ENCODE data around the gene ATP8A2.
"Not testable (repeated sequence)": the region's sequence is repeated elsewhere in the genome, so short reads cannot be mapped to it uniquely, and the experiment has no call there.

ATP8A2 gene

DNA sequence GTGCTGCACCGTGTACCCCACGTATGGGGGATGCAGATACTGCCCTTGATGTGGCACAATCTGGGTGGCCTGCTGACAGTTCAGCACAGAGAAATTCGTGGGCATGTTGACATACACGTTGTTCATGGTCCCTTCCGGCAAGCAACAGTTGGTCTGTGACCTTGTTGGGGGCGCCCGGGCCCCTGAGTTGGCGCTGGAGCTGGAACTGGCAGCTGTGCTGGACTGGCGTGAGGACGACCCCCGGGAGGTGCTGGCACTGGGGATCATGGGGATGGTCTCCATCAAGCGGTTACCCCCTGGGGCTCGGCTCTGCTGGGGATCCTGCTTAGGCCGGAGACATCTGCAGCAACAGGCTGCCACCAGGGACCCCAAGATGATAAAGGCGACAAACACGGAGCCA is 674.9 kb downstream of the ATP8A2 start:
- DNase-seq (ENCODE audit: low spot score), result no peak

DNA sequence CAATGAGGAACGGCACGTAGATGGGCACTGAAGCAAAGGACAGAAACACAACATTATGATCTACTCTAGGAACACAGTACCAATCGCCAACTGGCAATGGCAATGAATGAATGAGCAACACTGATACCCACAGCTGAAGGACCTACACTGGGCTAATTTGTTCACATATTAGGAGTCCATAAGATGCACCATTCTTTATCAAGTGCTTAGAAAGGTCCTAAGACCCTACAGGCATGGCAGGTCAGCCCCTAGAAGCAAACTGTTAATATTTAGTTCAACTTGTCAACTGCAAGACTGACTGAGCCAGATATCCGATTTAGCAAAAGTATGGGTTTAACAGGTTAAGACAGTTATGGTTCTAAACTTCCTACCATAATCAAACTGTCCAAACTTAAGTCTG is 675.3 kb downstream of the ATP8A2 start:
- DNase-seq (ENCODE audit: low spot score), result no peak

DNA sequence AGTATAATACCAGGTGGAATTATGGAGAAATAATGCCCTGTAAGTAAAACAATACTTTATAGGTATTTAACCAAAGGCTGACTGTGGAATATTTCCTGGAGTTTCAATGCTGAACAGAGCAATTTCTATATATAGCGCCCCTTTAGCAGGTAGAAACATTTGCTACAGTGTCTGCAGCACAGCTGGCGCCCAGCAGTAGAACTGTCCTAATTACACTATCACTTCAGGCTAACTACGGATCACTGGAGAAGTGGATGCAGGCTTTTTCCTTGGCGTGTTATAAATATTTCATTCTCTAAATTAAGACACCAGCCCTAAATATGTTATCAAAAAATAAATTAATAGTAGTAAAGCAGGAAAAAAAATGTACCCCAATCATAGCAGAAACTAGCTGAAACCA is 677.0 kb downstream of the ATP8A2 start:
- DNase-seq (ENCODE audit: low spot score), result no peak

- DNase-seq (ENCODE audit: low spot score), result peak; percentile 78
Measured at GRCh38 chr13:26050568-26051230, 678.9 kb downstream of the ATP8A2 start.

DNA sequence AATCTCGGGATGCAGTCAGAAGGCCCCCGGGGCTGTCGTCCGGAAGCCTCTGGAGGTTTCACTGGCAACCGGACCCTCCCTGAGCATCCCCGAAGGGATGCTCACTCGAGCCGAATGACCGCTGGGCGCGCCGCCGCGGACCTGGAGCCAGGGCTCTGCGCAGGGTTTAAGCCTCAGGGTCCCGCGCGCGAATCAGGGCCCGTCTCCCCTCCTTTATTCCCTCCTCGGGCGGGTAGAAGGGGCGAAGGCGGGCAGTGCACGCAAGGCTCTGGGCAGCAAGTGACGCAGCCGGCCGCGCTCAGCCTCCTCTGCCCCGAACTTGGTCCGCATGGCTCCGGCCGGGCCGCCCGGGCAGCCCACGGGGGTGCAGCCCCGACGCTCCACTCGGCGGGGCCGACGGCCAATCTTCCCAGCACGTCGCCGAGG is 679.5 kb downstream of the ATP8A2 start:
- peak; percentile 70 for DNase-seq (ENCODE audit: low spot score)

GRCh38 chr13:26051657-26052311 is 680.0 kb downstream of the ATP8A2 start, which contains the start of gene SHISA2:
Gene SHISA2 (minus strand): TSS chr13:26052016. CDS start chr13:26050975, 1,041 bp downstream.
- peak; percentile 86 for DNase-seq (ENCODE audit: low spot score)

GRCh38 chr13:26052337-26052736 is 680.6 kb downstream of the ATP8A2 start:
- DNase-seq (ENCODE audit: low spot score), result peak; percentile 52

DNA sequence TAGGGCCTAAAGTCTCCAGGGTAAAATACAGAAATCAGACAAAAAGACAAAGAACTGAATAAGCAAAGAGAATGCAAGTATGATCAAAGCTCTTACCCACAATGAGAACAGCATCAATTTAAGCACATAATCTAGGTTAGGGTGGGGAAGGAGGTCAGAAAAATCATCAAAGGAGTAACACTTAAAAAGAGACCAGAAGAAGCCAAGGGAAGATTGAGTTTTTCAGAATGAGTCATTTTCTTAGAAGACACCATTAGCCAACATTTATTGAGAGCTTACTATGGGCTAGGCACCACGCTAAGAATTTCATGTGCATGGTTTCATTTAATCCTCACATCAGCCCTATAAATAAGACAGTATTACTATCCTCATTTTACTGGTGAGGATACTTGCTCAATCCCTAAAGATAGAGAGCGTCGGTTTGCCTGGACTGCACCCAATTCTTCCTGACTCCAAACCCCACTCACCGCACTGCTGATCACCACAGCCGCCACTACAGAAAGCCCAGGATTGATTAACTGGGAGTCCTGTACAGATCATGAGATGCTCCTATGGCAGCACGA is 681.7 kb downstream of the ATP8A2 start:
- DNase-seq (ENCODE audit: low spot score), result no peak

- no peak for DNase-seq (ENCODE audit: low spot score)
Measured at GRCh38 chr13:26054896-26055295, 683.1 kb downstream of the ATP8A2 start.

- DNase-seq (ENCODE audit: low spot score), result no peak
Measured at GRCh38 chr13:26058704-26059103, 686.9 kb downstream of the ATP8A2 start.

DNA sequence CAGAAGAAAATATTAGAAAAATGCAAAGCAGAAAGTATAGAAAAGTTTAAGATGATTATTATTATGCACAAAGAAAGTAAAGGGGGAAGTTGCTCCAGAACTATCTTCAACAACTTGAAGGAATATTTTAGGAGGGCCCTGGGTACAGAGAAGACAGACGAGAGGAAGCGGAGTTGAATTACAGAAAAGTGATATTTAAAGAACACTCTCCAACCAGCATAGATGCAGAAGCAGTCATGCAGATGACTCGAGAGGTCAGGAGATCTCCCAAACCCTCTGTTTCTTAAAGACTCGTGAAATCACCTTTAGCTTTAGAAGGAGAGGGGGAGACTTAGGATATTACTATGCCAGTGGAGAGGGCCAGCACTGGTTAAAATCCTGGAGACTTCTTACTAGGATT is 688.6 kb downstream of the ATP8A2 start:
- DNase-seq (ENCODE audit: low spot score), result no peak

- DNase-seq (ENCODE audit: low spot score), result no peak
Measured at GRCh38 chr13:26061256-26061655, 689.5 kb downstream of the ATP8A2 start.

DNA sequence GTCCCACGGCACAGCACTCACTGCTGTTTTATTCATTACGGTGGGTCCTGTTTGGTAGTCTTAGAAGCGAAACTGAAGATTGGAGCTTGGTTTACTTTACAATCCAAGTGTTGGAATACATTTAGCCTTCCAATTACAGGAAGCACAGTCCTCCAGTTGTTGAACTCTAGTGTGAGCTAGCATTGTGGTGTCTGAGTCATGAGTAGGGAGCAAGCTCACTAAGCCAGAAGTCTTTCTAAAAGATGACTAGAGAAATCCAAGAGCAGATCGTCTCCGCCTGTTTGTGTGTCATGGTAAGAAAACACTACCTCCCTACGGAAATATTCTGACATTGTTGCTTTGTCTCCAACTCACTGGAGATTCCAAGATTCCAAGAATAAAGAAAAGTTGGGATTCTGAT is 690.2 kb downstream of the ATP8A2 start:
- DNase-seq (ENCODE audit: low spot score), result no peak

GRCh38 chr13:26062853-26063444 is 691.2 kb downstream of the ATP8A2 start:
- DNase-seq (ENCODE audit: low spot score), result no peak

GRCh38 chr13:26066492-26066891 is 694.7 kb downstream of the ATP8A2 start:
- DNase-seq (ENCODE audit: low spot score), result not testable (repeated sequence)

GRCh38 chr13:26067601-26068000 is 695.8 kb downstream of the ATP8A2 start:
- no peak for DNase-seq (ENCODE audit: low spot score)

DNA sequence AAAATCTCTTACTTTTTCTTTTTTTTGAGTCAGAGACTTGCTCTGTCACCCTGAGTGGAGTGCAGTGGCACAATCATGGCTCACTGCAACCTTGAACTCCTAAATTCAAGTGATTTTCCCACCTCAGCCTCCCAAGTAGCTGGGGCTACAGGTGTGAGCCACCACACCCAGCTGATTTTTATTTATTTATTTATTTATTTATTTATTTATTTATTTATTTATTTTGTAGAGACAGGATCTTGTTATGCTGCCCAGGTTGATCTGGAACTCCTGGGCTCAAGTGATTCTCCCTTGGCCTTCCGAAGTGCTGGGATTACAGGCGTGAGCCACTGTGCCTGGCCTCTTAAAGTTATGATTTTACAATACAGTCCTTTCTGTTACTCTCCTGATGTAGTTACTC is 696.6 kb downstream of the ATP8A2 start:
- DNase-seq (ENCODE audit: low spot score), result not testable (repeated sequence)

DNA sequence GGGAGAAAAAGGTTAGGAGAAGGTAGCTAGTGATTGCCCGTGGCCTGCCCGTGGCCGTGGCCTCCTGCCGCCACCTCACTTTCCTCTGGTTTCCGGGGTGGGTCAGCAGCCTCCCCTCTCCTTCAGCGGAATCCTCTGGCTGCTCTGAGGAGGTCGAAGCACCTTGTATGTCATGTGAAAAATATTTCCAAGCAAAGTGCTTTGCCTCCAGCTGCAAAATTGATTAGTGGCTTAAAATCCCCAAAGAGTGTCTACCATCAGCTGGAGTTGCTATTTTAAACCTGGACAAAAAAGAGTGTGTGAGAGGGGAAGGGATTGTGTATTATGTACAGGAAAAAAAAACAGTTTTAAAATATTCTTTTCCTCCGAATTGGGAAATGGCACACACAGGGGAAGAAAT is 697.9 kb downstream of the ATP8A2 start:
- DNase-seq (ENCODE audit: low spot score), result not testable (repeated sequence)

DNA sequence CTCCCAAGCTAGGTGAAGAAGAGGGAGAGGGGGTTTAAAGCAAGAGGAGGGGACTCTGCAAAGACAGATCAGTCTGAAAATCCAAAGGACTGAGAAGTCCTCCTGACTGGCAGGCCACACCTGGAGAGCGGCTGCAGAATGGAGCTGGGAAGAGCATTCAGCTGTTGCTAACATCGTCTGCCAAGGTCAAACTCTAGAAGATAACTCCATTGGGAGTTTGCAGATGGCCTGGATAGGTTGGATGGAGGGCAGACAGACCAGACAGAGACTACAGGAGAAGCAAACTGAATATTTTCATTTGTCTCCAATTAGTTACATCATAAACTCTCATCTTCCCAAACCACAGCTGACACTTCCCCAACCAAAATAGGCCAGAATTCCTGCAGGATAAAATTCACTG is 699.9 kb downstream of the ATP8A2 start:
- no peak for DNase-seq (ENCODE audit: low spot score)

GRCh38 chr13:26072335-26072734 is 700.6 kb downstream of the ATP8A2 start:
- not testable (repeated sequence) for DNase-seq (ENCODE audit: low spot score)

DNA sequence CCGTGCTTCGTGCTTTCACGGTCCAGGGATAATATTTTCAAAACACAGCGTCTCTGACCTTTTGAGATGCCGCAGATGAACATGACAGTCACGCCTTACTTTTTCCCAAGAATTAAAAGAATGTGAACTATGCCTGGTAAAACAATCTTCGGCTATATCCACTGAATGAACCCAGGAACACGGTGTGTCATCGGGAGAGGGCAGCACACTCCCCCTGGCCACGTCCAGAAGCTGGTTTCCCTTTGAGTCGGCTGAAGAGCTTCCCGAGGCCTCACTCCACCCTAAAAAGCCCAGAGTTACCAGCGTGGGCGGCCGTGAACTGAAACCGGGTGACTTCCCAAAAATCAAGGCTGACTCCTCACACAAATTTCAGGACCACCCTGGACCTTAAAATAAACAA is 702.9 kb downstream of the ATP8A2 start:
- DNase-seq (ENCODE audit: low spot score), result no peak

All from ecto neural progenitor cell (in vitro differentiated cells).